ENCODE measurements around the gene MRPL46.
A peak's percentile ranks its signal among the peaks of the same experiment; 100 is the strongest.
"Not testable (repeated sequence)": the region's sequence is repeated elsewhere in the genome, so short reads cannot be mapped to it uniquely, and the experiment has no call there.

The MRPL46 gene

DNA sequence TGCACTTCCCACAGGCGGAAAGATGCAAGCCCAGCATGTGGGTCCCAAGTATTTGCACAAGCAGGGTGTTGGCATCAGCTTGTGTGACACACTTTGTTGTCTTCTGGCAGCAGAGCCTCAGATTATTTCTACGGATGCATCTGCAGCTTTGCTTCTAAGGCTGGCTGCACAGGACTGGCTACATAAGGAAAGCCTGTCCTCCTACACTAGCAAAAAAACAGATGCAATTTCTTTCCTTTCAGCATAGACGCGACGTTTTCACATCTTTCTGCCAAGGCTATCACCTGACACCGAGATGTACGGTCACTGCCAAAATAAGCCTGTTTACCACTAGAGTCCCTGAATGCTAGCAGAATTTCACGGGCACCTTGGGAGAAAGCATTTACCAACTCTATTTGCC, 13.8 kb upstream of the MRPL46 start:
- FAIRE-seq = no peak
- no peak for DNase-seq (ENCODE audit: extremely low spot score, insufficient read length, low read depth)

GRCh38 chr15:88479169-88479568, 12.0 kb upstream of the MRPL46 start:
- no peak for FAIRE-seq

DNA sequence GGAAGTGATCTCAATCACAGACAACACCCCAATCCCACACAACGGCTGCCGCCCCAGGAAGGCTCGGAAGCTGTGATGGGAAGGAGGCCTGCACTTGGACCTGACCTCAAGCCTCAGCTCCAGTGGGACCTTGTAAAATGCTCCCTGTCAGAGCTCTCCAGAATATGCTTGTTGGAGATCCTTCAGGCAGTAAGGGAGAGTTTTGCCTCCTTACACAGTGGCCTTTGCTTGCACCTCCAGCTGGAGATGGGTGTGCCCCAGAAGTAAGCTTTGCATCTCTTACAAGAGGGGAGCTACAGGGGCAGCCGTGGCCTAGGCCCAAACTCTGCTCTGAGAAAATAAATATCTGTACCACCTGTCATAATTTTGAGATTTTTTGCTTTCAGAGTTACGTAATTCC, 10.7 kb upstream of the MRPL46 start:
- no peak for FAIRE-seq
- DNase-seq (ENCODE audit: extremely low spot score, insufficient read length, low read depth) = no peak

More at GRCh38 chr15:88479169-88479568, 12.0 kb upstream of the MRPL46 start:
- no peak for DNase-seq (ENCODE audit: extremely low spot score, insufficient read length, low read depth)

GRCh38 chr15:88477126-88477525, 9.9 kb upstream of the MRPL46 start:
- no peak for DNase-seq (ENCODE audit: extremely low spot score, insufficient read length, low read depth)

GRCh38 chr15:88476635-88477060, 9.5 kb upstream of the MRPL46 start:
- FAIRE-seq (peak; percentile 69), DNase-seq (ENCODE audit: extremely low spot score, insufficient read length, low read depth) (peak; percentile 22)

More at GRCh38 chr15:88477126-88477525, 9.9 kb upstream of the MRPL46 start:
- FAIRE-seq = no peak

DNA sequence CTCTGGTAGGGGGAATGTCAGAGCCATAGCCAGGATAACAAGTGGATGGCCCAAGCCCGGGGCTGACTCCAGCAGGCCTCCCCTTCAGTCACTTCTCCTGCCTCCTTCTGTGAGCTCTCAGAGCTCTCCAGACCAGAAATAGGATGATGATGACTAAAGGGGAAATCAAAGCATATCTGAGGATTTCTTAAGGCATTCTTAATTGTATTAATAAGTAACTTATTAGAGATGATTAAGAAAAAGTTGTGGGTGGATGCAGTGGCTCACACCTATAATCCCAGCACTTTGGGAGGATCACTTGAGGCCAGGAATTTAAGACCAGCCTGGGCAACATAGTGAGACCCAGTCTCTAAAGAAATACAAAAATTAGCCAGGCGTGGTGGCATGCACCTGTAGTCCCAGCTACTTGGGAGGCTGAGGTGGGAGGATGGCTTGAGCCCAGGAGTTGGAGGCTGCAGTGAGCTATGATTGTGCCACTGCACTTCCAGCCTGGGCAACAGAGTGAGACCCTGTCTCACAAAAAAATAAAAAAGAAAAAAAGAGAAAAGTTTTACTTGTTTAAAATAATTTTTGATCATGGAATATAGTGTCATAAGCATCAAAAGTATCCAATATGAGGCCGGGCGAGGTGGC, 6.6 kb upstream of the MRPL46 start:
- DNase-seq (ENCODE audit: extremely low spot score, insufficient read length, low read depth); FAIRE-seq: not testable (repeated sequence)

- no peak for FAIRE-seq
- no peak for DNase-seq (ENCODE audit: extremely low spot score, insufficient read length, low read depth)
These were observed 5.0 kb upstream of the MRPL46 start for GRCh38 chr15:88472225-88472624.

- FAIRE-seq (no peak), DNase-seq (ENCODE audit: extremely low spot score, insufficient read length, low read depth) (no peak)
These were observed 3.6 kb upstream of the MRPL46 start for GRCh38 chr15:88470625-88471372.

GRCh38 chr15:88469321-88469720, 2.1 kb upstream of the MRPL46 start:
- no peak for DNase-seq (ENCODE audit: extremely low spot score, insufficient read length, low read depth)
- FAIRE-seq = no peak

- not testable (repeated sequence) for FAIRE-seq; DNase-seq (ENCODE audit: extremely low spot score, insufficient read length, low read depth)
These were observed 1.5 kb upstream of the MRPL46 start for GRCh38 chr15:88468721-88469120.

- no peak for FAIRE-seq
These were observed 844 bp upstream of the MRPL46 start for GRCh38 chr15:88467935-88468528.

GRCh38 chr15:88465633-88466224, 1.5 kb downstream of the MRPL46 start:
- FAIRE-seq = no peak
- DNase-seq (ENCODE audit: extremely low spot score, insufficient read length, low read depth) = no peak

More at GRCh38 chr15:88467935-88468528, 844 bp upstream of the MRPL46 start:
- DNase-seq (ENCODE audit: extremely low spot score, insufficient read length, low read depth) = no peak

DNA sequence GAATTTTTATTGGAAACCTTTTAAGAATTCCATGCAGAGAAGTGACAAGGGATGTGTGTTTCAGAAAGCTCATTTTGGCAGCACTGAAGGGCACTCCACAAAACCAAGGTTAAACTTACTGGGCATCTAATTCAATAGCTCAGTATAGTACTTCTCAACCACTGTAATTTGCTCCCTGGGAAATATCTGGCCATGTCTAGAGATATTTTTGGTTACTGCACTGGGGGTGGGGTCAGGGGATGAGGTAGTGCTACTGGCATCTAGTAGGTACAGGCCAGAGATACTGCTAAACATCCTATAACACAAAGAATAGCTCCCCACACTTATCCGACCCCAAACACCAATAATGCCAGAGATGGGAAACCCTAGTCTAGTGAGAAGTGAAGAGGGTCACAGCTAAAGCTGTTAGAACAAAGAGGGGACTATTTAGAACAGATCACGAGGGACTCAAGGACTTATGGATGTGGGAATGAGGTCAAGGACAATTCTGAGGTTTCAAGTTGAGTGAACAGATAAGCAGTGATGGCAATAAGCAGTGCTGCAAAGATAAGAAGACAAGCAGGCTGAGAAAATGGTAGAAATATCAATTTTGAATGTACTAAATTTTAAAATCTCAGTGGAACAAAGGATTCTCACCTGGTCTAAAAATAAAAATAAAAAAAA, 3.2 kb downstream of the MRPL46 start:
- DNase-seq (ENCODE audit: extremely low spot score, insufficient read length, low read depth) (no peak), FAIRE-seq (no peak)

GRCh38 chr15:88456733-88457132, 10.5 kb downstream of the MRPL46 start:
- FAIRE-seq (no peak), DNase-seq (ENCODE audit: extremely low spot score, insufficient read length, low read depth) (no peak)

- peak; percentile 36 for DNase-seq (ENCODE audit: extremely low spot score, insufficient read length, low read depth)
- FAIRE-seq = peak; percentile 80
These were observed 12.0 kb downstream of the MRPL46 start for GRCh38 chr15:88454867-88455810.

DNA sequence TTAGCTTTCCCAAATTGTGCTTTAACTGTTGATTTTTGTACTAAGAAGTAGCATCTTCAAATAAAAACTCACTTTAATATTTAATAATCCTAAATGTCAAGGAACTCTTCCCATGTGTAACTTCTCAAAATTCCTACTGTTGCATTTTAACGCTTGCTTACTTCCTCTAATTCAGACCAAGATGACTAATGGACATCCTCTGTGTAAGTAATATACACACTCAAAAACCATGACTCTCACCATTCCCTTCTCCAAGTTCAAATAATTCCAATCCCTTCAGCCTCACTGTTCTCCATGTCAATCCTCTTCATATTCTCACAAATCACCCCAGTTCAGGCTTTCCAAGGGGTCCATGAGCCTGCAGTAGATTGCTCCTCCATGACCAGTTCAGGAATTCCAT, 13.0 kb downstream of the MRPL46 start:
- no peak for DNase-seq (ENCODE audit: extremely low spot score, insufficient read length, low read depth)
- FAIRE-seq = no peak

DNA sequence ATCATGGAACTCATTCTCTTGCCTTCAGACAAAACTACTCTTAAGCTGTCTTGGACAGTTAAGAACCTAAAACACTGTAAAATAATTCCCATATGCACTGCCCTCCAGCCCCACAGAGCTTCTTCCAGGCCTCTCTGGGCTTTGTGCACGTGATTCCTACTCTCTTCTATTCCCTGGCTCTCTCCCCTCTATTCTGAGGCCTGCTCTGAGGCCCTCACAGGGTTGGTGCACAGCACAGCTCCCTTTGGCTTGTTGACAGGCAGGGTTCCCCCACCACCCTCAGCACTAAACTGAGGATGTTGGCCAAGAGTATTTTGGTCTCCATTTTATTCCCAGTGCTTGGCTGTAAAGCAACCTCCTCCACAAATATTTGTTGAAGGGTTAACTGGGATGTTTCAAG, 13.5 kb downstream of the MRPL46 start:
- DNase-seq (ENCODE audit: extremely low spot score, insufficient read length, low read depth) = no peak
- FAIRE-seq = no peak

- DNase-seq (ENCODE audit: extremely low spot score, insufficient read length, low read depth) (peak; percentile 44), FAIRE-seq (peak; percentile 48)
These were observed 16.9 kb downstream of the MRPL46 start for GRCh38 chr15:88450125-88450798.

GRCh38 chr15:88449581-88449980, 17.6 kb downstream of the MRPL46 start:
- no peak for DNase-seq (ENCODE audit: extremely low spot score, insufficient read length, low read depth)
- no peak for FAIRE-seq

All from GM18507 (cell line).